GM12801 (cell line): Measurements from ENCODE around the gene ZNF578.

Experiments used
- TF ChIP-seq, protein P1 (sequence below): IDR thresholded peaks from one replicate; pipeline ENCODE4 v1.5.1; 2011; ENCODE audit warnings: control low read depth; ENCODE audit not compliant: insufficient read length; ENCODE audit errors: extremely low read depth

The ZNF578 gene

DNA sequence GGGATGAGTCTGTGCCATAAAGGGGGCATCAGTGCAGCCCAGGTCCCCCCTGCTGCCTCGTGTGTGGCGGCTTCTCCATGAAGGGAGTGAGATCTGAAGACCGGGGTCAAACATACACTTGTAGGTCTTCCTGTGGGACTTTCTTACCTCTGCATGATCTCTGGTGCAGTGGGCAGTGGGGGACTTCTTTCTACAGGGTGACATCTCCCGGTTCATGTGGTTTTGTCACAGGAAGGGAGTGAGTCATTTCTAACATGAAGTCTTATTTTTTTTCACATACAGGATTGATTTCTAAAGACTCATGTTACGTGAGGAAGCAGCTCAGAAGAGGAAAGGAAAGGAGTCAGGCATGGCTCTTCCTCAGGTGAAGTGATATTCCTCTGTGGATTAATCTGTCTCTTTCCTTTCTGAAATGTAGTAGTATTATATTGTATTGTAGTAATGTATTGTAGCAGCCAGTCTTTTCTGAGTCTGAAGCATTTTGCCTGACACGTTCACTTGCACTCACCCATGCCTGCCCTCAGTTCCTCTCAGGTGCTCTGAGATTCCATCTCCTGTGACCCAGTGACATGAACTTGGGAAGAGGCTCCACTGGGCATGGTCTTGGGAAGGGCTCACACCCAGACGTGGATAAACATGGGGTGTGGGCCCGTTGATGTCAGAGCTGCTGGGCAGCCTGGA is 89.8 kb downstream of the ZNF578 start:
- TF ChIP-seq, protein P1, sequence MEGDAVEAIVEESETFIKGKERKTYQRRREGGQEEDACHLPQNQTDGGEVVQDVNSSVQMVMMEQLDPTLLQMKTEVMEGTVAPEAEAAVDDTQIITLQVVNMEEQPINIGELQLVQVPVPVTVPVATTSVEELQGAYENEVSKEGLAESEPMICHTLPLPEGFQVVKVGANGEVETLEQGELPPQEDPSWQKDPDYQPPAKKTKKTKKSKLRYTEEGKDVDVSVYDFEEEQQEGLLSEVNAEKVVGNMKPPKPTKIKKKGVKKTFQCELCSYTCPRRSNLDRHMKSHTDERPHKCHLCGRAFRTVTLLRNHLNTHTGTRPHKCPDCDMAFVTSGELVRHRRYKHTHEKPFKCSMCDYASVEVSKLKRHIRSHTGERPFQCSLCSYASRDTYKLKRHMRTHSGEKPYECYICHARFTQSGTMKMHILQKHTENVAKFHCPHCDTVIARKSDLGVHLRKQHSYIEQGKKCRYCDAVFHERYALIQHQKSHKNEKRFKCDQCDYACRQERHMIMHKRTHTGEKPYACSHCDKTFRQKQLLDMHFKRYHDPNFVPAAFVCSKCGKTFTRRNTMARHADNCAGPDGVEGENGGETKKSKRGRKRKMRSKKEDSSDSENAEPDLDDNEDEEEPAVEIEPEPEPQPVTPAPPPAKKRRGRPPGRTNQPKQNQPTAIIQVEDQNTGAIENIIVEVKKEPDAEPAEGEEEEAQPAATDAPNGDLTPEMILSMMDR = no peak

GRCh38 chr19:52554216-52554971 is 101.0 kb downstream of the ZNF578 start:
- TF ChIP-seq, protein P1 = no peak

DNA sequence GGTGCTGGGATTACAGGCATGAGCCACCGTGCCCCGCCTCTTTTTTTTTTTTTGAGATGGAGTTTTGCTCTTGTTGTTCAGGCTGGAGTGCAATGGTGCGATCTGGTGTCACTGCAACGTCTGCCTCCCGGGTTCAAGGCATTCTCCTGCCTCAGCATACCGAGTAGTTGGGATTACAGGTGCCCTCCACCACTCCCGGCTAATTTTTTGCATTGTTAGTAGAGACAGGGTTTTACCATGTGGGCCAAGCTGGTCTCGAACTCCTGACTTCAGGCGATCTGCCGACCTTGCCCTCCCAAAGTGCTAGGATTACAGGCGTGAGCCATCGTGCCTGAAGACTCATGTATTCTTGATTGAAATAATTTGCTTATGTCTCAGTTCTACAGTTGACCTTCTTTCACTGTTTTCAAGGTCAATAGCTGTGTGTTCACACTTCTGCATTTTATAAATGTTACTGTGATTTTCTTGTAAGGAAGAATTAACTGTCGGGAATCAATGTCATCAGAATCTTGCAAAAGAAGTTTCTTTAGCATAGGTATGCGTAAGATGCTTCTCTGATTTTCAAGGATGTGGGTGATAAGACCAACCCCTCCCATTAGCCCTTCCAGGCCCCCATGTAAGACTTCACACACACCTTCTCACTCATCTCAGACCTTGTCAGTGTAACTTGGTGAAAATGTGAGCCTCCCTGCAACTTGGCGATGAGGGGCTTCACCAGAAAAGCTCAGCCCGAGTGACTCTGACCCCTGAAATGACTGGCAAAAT is 104.1 kb downstream of the ZNF578 start:
- TF ChIP-seq, protein P1 = no peak
